HG03095 (cell line): ENCODE measurements around the gene COTL1.
"Not testable (repeated sequence)": the region's sequence is repeated elsewhere in the genome, so short reads cannot be mapped to it uniquely, and the experiment has no call there.

Source experiments
- ATAC-seq: cut with Tn5 transposase; IDR thresholded peaks from one replicate; pipeline ENCODE4 v1.9.1; 2021; ENCODE audit warnings: moderate library complexity; ENCODE audit not compliant: unreplicated experiment

The COTL1 gene

GRCh38 chr16:84535408-84535807 is 82.5 kb downstream of the COTL1 start:
- ATAC-seq, result no peak

- ATAC-seq, result no peak
Observed at GRCh38 chr16:84534815-84535214, 83.1 kb downstream of the COTL1 start.

GRCh38 chr16:84532855-84533486 is 84.9 kb downstream of the COTL1 start:
- no peak for ATAC-seq

- ATAC-seq, result no peak
Observed at GRCh38 chr16:84532291-84532724, 85.6 kb downstream of the COTL1 start.

GRCh38 chr16:84531671-84532111 is 86.2 kb downstream of the COTL1 start:
- ATAC-seq, result no peak

GRCh38 chr16:84530590-84530989 is 87.3 kb downstream of the COTL1 start:
- no peak for ATAC-seq

- no peak for ATAC-seq
Observed at GRCh38 chr16:84529607-84530006, 88.3 kb downstream of the COTL1 start.

GRCh38 chr16:84528322-84528721 is 89.6 kb downstream of the COTL1 start:
- no peak for ATAC-seq

GRCh38 chr16:84527532-84528269 is 90.2 kb downstream of the COTL1 start:
- no peak for ATAC-seq

- no peak for ATAC-seq
Observed at GRCh38 chr16:84526794-84527531, 90.9 kb downstream of the COTL1 start.

GRCh38 chr16:84524941-84525581 is 92.8 kb downstream of the COTL1 start:
- ATAC-seq, result not testable (repeated sequence)

- ATAC-seq, result no peak
Observed at GRCh38 chr16:84524346-84524920, 93.4 kb downstream of the COTL1 start.

- ATAC-seq, result no peak
Observed at GRCh38 chr16:84521497-84521770, 96.4 kb downstream of the COTL1 start.

- ATAC-seq, result no peak
Observed at GRCh38 chr16:84520725-84521496, 97.0 kb downstream of the COTL1 start.

GRCh38 chr16:84519855-84520254 is 98.0 kb downstream of the COTL1 start:
- no peak for ATAC-seq

- no peak for ATAC-seq
Observed at GRCh38 chr16:84518804-84519341, 99.0 kb downstream of the COTL1 start.

GRCh38 chr16:84518220-84518619 is 99.7 kb downstream of the COTL1 start:
- ATAC-seq, result not testable (repeated sequence)

GRCh38 chr16:84517366-84517765 is 100.5 kb downstream of the COTL1 start:
- ATAC-seq, result no peak
